ENCODE data around the gene SNAPC2. TPM values are rescaled to one million over a fixed set of nuclear protein-coding genes. Genes with fewer than 3 reads are reported as not detected.
A peak's percentile ranks its signal among the peaks of the same experiment; 100 is the strongest.

The SNAPC2 gene
- total and polyA plus RNA-seq, 2 of the 13 experiments (the other 11 are each of a cell fraction or from before 2014, with no cell fraction given): 10.2 to 12.7 TPM

DNA sequence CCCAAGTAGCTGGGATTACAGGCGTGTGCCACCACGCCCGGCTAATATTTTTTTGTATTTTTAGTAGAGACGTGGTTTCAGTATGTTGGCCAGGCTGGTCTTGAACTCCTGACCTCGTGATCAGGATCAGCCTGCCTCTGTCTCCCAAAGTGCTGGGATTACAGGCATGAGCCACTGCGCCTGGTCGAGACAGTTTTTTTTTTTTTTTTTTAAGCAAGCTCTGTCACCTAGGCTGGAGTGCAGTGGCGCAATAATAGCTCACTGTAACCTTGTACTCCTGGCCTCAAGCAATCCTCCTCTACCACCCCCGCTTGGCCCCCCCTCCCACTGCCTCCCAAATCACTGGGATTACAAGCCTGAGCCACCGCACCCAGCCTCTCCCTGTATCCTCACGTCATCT is 22.8 kb upstream of the SNAPC2 start (continued):
- TF ChIP-seq, protein P1, sequence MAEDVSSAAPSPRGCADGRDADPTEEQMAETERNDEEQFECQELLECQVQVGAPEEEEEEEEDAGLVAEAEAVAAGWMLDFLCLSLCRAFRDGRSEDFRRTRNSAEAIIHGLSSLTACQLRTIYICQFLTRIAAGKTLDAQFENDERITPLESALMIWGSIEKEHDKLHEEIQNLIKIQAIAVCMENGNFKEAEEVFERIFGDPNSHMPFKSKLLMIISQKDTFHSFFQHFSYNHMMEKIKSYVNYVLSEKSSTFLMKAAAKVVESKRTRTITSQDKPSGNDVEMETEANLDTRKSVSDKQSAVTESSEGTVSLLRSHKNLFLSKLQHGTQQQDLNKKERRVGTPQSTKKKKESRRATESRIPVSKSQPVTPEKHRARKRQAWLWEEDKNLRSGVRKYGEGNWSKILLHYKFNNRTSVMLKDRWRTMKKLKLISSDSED (CRISPR knock-in tag; IDR thresholded peaks at IDR 0.05): no peak
- TF ChIP-seq EZH2 (conservative IDR thresholded peaks at IDR 0.05; ENCODE audit: low read depth, low read length) (no peak), MEIS2 (CRISPR knock-in tag; IDR thresholded peaks at IDR 0.05) (no peak), KMT2A (CRISPR knock-in tag; IDR thresholded peaks at IDR 0.05) (no peak), IRF2 (CRISPR knock-in tag; IDR thresholded peaks at IDR 0.05) (no peak), ZNF589 (CRISPR knock-in tag; conservative IDR thresholded peaks at IDR 0.05) (no peak), MYNN (CRISPR knock-in tag; IDR thresholded peaks at IDR 0.05; ENCODE audit: low read depth) (no peak), PCBP1 (IDR thresholded peaks at IDR 0.05; ENCODE audit: borderline replicate concordance, low read depth, low read length) (no peak), MXI1 (IDR thresholded peaks at IDR 0.05; ENCODE audit: borderline replicate concordance, low read depth, low read length) (peak; percentile 11; the same call in 1 of the 3 replicates), IRX3 (CRISPR knock-in tag; IDR thresholded peaks at IDR 0.05; ENCODE audit: borderline replicate concordance, low read depth) (no peak), ZNF292 (CRISPR knock-in tag; IDR thresholded peaks at IDR 0.05; ENCODE audit: borderline replicate concordance, low read depth) (no peak), NFIB (CRISPR knock-in tag; IDR thresholded peaks at IDR 0.05; ENCODE audit: borderline replicate concordance) (no peak), ATRX (CRISPR knock-in tag; IDR thresholded peaks at IDR 0.05; ENCODE audit: borderline replicate concordance) (no peak), MTA1 (CRISPR knock-in tag; IDR thresholded peaks at IDR 0.05; ENCODE audit: borderline replicate concordance) (no peak), MAFG (CRISPR knock-in tag; IDR thresholded peaks at IDR 0.05) (no peak)
- TF ChIP-seq, protein P2, sequence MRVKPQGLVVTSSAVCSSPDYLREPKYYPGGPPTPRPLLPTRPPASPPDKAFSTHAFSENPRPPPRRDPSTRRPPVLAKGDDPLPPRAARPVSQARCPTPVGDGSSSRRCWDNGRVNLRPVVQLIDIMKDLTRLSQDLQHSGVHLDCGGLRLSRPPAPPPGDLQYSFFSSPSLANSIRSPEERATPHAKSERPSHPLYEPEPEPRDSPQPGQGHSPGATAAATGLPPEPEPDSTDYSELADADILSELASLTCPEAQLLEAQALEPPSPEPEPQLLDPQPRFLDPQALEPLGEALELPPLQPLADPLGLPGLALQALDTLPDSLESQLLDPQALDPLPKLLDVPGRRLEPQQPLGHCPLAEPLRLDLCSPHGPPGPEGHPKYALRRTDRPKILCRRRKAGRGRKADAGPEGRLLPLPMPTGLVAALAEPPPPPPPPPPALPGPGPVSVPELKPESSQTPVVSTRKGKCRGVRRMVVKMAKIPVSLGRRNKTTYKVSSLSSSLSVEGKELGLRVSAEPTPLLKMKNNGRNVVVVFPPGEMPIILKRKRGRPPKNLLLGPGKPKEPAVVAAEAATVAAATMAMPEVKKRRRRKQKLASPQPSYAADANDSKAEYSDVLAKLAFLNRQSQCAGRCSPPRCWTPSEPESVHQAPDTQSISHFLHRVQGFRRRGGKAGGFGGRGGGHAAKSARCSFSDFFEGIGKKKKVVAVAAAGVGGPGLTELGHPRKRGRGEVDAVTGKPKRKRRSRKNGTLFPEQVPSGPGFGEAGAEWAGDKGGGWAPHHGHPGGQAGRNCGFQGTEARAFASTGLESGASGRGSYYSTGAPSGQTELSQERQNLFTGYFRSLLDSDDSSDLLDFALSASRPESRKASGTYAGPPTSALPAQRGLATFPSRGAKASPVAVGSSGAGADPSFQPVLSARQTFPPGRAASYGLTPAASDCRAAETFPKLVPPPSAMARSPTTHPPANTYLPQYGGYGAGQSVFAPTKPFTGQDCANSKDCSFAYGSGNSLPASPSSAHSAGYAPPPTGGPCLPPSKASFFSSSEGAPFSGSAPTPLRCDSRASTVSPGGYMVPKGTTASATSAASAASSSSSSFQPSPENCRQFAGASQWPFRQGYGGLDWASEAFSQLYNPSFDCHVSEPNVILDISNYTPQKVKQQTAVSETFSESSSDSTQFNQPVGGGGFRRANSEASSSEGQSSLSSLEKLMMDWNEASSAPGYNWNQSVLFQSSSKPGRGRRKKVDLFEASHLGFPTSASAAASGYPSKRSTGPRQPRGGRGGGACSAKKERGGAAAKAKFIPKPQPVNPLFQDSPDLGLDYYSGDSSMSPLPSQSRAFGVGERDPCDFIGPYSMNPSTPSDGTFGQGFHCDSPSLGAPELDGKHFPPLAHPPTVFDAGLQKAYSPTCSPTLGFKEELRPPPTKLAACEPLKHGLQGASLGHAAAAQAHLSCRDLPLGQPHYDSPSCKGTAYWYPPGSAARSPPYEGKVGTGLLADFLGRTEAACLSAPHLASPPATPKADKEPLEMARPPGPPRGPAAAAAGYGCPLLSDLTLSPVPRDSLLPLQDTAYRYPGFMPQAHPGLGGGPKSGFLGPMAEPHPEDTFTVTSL (CRISPR knock-in tag; IDR thresholded peaks at IDR 0.05; ENCODE audit: borderline replicate concordance): peak; percentile 73; the same call in 1 of the 2 replicates
- TF ChIP-seq, protein P3, sequence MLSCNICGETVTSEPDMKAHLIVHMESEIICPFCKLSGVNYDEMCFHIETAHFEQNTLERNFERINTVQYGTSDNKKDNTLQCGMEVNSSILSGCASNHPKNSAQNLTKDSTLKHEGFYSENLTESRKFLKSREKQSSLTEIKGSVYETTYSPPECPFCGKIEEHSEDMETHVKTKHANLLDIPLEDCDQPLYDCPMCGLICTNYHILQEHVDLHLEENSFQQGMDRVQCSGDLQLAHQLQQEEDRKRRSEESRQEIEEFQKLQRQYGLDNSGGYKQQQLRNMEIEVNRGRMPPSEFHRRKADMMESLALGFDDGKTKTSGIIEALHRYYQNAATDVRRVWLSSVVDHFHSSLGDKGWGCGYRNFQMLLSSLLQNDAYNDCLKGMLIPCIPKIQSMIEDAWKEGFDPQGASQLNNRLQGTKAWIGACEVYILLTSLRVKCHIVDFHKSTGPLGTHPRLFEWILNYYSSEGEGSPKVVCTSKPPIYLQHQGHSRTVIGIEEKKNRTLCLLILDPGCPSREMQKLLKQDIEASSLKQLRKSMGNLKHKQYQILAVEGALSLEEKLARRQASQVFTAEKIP (CRISPR knock-in tag; IDR thresholded peaks at IDR 0.05; ENCODE audit: borderline replicate concordance): no peak
- TF ChIP-seq, protein P4, sequence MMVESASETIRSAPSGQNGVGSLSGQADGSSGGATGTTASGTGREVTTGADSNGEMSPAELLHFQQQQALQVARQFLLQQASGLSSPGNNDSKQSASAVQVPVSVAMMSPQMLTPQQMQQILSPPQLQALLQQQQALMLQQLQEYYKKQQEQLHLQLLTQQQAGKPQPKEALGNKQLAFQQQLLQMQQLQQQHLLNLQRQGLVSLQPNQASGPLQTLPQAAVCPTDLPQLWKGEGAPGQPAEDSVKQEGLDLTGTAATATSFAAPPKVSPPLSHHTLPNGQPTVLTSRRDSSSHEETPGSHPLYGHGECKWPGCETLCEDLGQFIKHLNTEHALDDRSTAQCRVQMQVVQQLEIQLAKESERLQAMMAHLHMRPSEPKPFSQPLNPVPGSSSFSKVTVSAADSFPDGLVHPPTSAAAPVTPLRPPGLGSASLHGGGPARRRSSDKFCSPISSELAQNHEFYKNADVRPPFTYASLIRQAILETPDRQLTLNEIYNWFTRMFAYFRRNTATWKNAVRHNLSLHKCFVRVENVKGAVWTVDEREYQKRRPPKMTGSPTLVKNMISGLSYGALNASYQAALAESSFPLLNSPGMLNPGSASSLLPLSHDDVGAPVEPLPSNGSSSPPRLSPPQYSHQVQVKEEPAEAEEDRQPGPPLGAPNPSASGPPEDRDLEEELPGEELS (CRISPR knock-in tag; IDR thresholded peaks at IDR 0.05): peak; percentile 59; the same call in 1 of the 2 replicates
